Measurements from ENCODE around the gene PIEZO1.

Gene PIEZO1

DNA sequence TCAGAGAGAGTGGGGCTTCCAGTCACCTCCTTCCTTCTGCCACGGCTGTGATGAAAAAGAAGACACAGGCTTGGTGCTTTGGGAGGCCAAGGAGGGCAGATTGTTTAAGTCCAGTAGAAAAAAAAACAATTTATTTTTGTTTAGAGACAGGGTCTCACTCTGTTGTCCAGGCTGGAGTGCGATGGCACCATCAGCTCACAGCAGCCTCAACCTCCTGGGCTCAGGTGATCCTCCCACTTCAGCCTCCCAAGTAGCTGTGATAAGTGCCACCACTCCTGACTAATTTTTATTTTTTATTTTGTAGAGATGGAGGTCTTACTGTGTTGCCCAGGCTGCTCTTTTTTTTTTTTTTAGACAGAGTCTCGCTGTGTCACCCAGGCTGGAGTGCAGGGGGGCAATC lies 119.5 kb downstream of the PIEZO1 start:
- DNase-seq (ENCODE audit: low spot score): no peak
